HG02798 (cell line): ENCODE data around the gene ZNF382.
"Not testable (repeated sequence)": the region's sequence is repeated elsewhere in the genome, so short reads cannot be mapped to it uniquely, and the experiment has no call there.

Source experiments
- ATAC-seq: cut with Tn5 transposase; IDR thresholded peaks from one replicate; pipeline ENCODE4 v1.9.1; 2021; ENCODE audit warnings: mild to moderate bottlenecking; ENCODE audit not compliant: unreplicated experiment, poor library complexity

The ZNF382 gene

DNA sequence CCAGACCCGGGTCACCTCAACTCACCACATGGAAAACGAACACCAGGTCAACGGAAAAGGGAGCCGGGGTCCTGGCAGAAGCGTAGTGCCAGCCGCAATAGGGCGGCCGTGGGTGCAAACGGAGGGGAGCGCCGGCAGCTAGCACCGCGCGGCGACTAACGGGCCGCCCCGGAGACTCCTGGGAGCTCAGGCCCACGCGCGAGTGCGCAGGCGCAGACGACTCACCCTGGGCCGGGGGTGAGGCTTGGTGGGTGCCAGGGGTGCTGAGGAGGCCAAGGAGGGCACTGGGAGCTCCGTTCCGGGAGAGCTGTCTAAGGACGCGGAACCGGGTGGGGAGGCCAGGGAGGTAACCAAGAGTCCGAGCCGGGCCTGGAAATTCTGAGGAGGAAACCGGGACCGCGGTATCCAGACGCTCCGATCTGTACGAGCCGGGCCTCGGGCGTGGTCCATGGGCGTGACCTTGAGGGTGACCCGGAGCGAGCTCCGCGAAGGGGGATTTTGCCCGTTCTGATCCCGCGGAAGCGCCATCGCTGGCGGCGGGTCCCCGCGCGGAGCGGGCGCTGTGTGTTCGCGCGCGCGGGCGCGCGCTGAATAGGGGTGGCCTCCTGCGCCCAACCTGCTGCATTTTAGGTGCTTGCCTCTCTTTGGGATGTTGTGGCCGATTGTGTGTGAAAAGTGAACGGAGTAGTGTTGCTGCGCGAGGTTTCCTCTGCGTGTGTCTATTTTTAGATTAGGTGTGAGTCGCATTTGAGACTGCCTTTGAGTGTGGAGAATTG is at the start of gene ZNF382:
Gene ZNF382 (plus strand): TSS at position 213 of the 776 bp plus-strand sequence. CDS start 4,602 bp downstream, outside the sequence.
- peak; percentile 80 for ATAC-seq

DNA sequence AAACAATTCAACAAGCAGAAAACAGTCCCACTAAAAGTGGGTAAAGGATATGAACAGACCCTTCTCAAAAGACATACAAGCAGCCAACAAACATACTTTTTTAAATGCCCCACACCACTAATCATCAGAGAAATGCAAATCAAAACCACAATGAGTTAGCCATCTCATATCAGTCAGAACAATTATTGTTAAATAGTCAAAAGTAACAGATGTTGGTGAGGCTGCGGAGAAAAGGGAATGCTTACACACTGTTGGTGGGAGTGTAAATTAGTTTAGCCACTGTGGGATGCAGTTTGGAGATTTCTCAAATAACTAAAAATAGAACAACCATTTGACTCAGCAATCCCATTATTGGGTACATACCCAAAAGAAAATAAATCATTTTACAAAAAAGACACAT is 40.7 kb upstream of the ZNF382 start:
- ATAC-seq = no peak

DNA sequence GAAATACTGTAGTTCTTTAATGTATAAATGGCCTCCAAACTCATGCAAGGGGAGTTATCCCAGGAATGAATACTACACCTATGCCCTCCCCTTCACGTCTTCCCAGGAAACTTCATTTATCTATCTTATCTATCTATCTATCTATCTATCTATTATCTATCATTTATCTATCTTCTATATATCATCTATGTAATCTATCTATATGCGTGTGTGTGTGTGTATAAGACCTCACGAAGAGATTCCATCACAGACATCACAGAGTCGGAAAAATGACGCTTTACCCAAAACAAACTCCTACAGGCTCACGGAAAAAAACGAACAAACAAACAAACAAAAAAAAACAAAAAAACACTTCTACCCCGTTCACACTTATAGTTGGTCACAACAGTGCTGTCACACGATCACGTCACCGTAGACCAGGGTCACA is 32.5 kb upstream of the ZNF382 start:
- no peak for ATAC-seq

DNA sequence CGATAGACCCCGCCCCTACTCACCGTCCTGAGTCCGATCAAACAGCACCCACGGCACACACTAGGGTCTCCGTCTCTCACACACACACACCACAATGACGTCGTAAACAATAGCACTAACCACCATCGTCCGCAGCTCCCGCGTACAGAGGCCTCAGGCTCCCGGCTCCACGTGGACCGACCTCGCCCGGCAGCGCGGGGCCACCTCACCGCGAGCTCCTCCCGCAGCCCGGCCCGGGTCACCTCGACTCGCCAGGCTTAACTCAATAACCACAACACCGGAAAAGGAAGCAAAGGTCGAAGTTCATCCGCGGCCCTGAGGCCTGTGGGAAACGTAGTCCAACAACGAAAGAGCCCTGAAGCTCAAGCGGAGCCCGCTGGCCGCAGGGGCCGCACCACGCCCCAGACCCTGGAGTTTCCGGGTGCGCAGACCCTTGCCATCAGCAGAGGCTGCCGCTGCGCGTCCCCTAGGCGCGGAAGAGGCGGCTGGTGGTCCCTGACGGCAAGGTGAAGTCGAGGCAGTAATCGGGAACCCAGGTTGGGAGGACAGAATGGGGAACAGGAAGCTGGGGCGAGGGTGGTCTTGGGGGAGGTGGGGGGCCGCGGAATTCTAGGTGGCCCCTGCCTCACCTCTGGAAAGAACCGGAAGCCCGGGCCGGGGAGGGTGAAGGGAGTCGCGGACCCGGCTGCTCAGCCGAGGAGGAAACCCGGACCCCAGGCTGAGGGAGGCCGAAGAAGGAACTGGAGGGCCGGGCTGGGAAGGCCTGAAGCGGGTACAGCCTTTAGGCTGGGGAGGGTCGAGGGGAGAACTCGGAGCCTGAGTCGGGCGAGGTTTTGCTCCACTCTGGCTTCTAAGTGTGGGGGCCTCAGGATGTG is 31.9 kb upstream of the ZNF382 start, which contains the start of gene ZNF529:
Gene ZNF529 (minus strand): TSS at position 273 of the 875 bp plus-strand sequence. CDS start 946 bp downstream, outside the sequence.
- peak; percentile 91 for ATAC-seq

DNA sequence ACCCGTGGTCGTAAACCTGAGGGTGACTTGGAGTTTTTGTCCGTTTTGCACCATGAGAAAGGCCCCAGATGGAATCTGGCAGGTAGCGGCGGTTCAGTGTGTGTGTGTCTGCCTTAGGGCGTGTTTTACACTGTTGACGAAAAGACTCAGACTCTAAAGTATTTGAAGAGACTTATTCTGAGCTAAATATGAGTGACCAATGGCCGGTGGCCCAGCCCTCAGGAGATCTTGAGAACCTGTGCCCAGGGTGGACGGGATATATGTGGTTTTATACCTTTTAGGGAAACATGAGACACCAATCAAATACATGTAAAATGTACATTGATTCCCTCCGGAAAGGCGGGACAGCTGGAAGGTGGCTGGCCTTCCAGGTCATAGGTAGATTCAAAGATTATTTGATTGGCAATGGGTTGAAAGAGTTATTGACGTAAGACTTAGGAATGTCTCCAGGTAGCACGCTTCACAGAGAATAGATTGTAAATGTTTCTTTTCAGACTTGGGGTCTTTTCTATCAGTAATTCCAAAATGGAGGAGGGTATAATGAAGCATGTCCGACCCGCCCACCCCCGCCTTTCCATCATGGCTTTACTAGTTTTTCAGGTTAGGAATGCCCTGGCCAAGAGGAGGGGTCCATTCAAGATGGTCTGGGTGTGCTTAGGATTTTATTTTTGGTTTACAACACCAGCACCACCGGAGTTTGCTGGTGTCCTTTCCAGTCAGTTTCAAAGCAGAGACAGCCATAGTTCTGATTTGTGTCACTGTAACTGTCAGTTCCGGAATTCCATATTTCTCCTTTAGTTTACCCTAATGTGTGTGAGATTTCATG is 31.0 kb upstream of the ZNF382 start:
- ATAC-seq = no peak

DNA sequence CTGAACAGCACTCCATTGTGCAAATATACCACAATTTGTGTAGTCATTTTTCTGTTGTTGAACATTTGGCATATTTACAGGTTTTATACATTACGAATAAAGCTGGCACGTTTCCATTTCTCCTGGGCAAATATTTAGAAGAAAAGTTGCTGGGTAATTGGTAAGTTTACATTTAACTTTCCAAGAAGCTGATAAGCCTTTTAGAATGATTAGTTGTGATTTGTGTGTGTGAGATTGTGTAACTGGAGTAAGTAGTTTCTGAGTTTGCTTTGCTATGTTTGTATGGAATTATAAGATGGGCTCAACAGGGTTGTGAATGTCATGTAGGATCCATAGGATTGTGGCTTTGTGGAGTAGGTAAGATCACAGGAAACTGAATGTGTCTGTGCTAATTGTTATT is 30.4 kb upstream of the ZNF382 start:
- no peak for ATAC-seq

DNA sequence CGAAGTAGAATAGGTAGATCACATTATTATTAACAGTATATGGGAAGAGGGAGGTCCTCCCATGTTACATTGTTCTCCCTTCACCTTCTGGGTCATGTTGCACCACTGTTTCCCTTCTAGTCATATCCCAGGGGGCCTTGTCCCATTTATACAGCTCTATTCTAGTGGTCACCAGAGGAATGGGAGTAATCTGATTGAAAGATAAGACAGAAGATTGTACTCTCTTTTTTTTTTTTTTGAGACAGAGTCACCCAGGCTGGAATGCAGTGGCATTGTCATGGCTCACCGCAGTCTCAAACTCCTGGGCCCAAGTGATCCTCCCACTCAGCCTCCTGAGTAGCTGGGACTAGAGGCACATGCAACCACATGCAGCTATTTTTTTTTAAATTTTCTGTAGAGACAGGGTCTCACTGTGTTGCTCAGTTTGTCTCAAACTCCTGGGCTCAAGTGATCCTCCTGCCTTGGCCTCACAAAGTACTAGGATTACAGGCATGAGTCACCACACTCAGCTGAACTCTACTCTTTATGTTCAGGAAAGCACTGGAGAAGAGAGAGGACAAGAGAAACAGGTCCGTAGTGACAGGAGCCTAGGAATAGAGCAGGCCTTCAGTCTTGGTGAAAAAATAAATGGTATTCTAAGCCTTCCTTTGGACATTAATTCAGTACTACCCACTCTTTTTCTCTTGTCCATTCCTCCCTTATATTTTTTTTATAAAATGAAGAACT is 27.7 kb upstream of the ZNF382 start:
- no peak for ATAC-seq

DNA sequence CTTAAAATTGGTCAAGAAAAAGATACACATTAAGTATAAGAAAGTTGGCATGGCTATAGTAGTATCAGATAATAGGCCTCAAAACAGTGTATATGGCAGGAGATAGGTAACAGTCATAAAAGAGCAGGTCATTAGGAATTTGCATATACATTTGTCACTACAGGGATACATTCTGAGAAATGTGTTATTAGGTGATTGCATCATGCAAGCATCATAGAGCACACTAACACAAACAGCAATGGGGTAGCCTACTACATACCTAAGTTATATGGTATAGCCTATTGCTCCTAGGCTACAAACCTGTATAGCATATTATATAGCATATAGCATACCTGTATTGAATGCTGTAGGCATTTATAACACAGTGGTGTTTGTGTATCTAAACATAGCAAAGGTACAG is 25.9 kb upstream of the ZNF382 start:
- no peak for ATAC-seq

DNA sequence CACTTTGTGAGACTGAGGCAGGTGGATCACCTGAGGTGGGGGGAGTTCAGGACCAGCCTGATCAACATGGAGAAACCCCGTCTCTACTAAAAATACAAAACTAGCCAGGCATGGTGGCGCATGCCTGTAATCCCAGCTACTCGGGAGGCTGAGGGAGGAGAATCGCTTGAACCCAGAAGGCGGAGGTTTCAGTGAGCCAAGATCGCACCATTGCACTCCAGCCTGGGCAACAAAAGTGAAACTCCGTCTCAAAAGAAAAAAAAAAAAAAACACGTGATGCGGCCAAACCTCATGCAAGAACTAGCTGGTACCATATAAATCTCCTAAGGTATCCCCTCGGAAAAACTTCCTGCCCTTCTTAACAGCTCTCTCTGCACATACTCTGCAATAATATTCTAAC is 2.4 kb upstream of the ZNF382 start:
- not testable (repeated sequence) for ATAC-seq

DNA sequence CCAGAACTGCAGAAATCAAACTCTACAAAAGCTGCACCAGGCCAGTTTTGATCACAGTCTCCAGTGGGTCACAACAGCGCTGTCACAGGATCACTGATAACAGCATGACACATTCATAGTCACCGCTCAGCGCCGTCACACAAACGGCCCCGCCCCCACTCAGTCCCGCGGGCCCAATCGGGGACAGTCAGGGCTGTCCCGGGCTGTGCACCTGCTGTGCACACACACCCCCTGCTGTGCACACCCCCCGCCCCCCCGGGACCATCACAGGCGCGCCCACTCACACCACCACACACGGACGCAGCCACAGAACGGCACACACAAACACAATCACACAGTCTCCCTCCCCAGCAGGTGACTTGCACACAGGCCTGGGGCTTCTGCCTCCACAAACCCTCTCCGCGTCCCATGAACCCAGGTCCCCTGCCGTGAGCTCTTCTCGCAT is 435 bp upstream of the ZNF382 start:
- ATAC-seq = peak; percentile 83

DNA sequence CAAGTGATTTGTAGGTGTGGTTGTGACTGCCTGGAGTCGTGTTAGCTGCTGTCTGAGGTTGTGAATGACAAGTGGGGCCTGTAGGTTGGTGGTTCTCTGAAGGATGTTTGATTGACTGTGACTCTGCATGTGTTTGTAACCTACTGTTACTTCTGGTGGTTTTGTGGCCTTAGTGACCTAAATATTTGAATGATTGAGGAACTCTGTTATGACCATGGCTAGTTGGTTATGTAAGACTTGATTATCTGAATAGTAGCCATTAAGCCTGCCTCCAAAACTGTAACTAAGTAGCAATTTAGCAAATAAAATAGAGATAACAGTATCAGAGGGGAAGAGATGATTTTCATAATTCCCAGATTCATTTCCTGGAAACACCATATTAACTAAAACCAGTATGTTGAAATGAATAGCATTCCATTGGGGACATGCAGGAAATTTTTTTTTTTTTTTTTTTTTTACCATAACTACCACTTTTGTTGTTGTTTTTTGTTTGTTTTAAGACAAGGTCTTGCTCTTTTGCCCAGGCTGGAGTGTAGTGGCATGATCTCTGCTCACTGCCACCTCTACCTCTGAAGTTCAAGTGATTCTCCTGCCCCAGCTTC is 865 bp downstream of the ZNF382 start:
- ATAC-seq = no peak

DNA sequence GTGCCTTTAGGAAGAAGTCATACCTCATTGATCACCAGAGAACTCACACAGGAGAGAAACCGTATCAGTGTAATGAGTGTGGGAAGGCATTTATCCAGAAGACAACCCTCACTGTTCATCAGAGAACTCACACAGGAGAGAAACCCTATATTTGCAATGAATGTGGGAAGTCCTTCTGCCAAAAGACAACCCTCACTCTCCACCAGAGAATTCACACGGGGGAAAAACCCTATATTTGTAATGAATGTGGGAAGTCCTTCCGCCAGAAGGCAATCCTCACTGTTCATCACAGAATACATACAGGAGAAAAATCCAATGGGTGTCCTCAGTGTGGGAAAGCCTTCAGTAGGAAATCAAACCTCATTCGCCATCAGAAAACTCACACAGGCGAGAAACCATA is 21.9 kb downstream of the ZNF382 start:
- ATAC-seq = no peak

DNA sequence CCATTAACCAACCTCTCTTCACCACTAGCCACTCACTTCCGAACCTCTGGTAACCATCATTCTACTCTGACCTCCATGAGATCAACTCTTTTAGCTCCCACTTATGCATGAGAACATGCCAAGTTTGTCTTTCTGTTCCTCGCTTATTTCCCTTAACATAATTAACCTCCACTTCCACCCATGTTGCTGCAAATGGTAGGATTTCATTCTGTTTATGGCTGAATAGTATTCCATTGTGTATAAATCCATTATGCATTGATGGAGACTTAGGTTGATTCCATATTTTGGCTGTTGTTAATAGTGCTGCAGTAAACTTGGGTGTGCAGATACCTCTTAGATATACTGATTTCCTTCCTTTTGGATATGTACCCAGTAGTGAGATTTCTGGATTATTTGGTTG is 30.2 kb downstream of the ZNF382 start:
- ATAC-seq = no peak

DNA sequence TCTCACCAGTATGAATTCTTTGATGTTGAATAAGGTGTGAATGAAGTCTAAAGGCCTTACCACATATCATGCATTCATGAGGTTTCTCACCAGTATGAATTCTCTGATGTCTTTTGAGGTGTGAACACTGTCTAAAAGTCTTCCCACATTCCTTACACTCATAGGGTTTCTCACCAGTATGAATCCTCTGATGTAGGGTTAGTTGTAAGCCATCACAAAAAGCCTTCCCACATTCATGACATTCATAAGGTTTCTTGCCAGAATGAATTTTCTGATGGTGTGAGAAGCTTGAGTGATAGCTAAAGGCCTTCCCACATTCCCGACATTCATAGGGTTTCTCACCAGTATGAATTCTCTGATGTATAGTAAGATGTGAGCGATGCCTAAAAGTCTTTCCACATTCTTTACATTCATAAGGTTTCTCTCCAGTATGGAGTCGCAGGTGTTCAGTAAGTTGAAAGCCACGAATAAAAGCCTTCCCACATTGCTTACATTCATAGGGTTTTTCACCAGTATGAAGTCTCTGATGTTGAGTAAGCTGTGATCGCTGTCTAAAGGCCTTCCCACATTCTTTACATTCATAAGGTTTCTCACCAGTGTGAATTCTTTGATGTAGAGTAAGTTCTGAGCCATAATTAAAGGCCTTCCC is 33.9 kb downstream of the ZNF382 start:
- no peak for ATAC-seq

DNA sequence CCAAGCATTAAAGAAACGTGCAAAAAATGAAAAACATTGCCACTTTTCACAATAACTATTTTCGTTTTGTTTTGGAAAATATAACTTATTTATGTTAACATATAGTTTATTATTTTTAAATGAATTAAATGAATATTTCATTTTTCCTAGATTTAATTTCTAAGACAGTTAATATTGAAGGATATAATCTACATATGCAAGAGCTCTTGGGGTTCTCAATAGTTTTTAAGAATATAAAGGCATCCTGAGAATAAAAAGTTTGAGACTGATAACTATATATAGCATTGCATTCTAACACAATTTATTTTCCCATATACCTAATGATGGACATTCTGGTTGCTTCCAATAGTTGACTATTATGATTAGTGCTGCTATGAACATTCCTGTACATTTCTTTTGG is 41.6 kb downstream of the ZNF382 start:
- ATAC-seq = no peak

DNA sequence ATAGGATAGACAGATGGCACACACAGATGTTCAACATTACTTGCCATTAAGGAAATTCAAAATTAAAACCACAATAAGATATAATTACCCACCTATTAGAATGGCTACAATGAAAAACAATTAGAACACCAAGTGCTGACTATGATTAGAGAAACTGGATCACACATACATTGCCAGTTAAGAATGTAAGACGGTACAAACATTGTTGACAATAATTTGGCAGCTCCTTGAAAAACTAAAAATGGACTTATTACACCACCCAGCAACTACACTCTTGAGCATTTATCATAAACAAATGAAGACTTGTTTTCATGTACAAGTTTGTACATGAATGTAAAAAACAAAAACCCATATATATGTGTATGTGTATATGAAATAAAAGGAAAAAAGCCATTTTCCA is 47.8 kb downstream of the ZNF382 start:
- ATAC-seq = no peak

DNA sequence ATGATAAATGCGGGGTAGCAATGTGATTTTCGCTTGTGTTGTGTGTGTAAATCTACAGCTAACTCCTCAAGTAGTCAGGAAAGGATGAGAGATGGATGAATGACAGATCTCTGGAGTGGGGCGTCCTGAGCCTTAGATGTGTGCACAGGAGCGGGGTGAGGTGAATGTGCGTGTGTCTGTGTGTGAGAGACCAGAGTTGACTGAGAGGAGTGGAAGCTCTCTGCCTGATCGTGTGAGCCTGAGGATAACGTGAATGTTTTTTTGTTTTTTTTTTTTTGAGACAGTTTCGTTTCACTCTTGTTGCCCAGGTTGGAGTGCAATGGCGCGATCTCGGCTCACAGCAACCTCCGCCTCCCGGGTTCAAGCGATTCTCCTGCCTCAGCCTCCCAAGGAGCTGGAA is 60.7 kb downstream of the ZNF382 start:
- no peak for ATAC-seq

DNA sequence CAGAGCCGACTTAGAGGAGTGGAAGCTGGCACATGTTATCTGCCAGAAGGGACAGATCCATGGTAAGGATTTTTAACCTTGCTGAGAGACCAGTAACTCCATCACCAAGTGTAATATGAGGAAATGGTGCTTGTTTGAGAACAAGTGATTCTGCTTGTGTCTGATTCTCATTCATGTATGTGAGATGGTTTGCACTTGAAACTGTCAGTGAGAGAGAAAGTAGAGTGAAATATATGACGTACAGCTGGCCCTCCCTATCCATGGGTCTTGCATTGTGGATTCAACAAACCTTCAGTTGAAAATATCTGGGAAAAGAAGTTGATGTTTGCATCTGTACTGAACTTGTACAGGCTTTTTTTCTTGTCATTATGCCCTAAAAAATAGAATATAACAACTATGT is 63.5 kb downstream of the ZNF382 start:
- ATAC-seq = no peak

DNA sequence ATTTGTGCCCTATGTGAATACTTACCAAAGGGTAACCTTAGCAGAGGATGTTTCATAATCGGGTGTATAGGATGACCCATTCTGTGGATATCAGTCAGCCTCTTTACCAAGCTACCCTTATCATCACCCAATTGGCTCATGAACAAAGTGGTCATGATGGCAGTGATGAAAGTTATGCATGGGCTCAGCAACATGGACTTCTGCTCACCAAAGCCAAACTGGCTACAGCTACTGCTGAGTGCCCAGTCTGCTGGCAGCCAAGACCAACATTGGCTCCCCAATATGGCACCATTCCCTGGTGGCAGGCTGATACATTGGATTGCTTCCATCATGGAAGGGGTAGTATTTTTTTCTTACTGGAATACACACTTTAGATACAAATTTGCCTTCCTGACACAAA is 67.3 kb downstream of the ZNF382 start:
- ATAC-seq = no peak
